SK-N-SH (cell line): ENCODE measurements around the gene ASCC2. TPM values are rescaled to one million over a fixed set of nuclear protein-coding genes. Genes with fewer than 3 reads are reported as not detected.
A peak's percentile ranks its signal among the peaks of the same experiment; 100 is the strongest.

Experiments
- CTCF ChIA-PET: fragments of 300-600, 350-600 bp; formaldehyde crosslinking; extraction: SDS; loops from one replicate; lab custom pipeline; 2021; lab: Yijun Ruan, JAX
- POLR2A ChIA-PET: fragments of 350-600 bp; sonication (Branson Sonifier 250); formaldehyde crosslinking; extraction: SDS; loops from one replicate; lab custom pipeline; 2020; ENCODE audit warnings: antibody characterized with exemption, inconsistent platforms; lab: Yijun Ruan, JAX
- DNase-seq: peaks from one replicate; pipeline ENCODE4 v3.0.0; 2012
- H2AFZ ChIP-seq: fragments of 200-600 bp; sonication (generic); 2 replicates; pipeline ENCODE4 v1.8.1; 2016; ENCODE audit warnings: antibody characterized with exemption, mild to moderate bottlenecking, low read depth
- H3F3A ChIP-seq: fragments of 200-600 bp; sonication (generic); replicated peaks from 2 replicates; pipeline ENCODE3; 2016; ENCODE audit warnings: antibody characterized with exemption, mild to moderate bottlenecking; ENCODE audit not compliant: insufficient read depth
- H3K27ac ChIP-seq, 2 experiments: fragments of 200-500 bp in 1 of 2; fragments of 200-600 bp in 1 of 2; sonication (Bioruptor generic) in 1 of 2; sonication (generic), shearing (Covaris generic) in 1 of 2; 2 replicates each; pipeline versions ENCODE4 v1.5.1 to v1.6.1; 2014 to 2016; ENCODE audit warnings: low read depth in 2 of 2, inconsistent platforms in 1 of 2, low read length in 1 of 2, mild to moderate bottlenecking in 1 of 2, mixed read lengths in 1 of 2
- H3K27me3 ChIP-seq: fragments of 200-600 bp; sonication (generic), shearing (Covaris generic); 2 replicates; pipeline ENCODE4 v1.6.1; 2016; ENCODE audit warnings: mixed run types; ENCODE audit not compliant: insufficient read depth
- H3K36me3 ChIP-seq, 2 experiments: fragments of 200-500 bp in 1 of 2; fragments of 200-600 bp in 1 of 2; sonication (Bioruptor generic) in 1 of 2; sonication (generic) in 1 of 2; replicated peaks in 1 of 2; 2 replicates each; pipeline versions ENCODE3 to v1.5.1; 2014 to 2016; ENCODE audit warnings: low read length in 1 of 2, mild to moderate bottlenecking in 1 of 2; ENCODE audit not compliant: insufficient read depth in 2 of 2, control insufficient read depth in 1 of 2
- H3K4me1 ChIP-seq, 2 experiments: fragments of 200-500 bp in 1 of 2; fragments of 200-600 bp in 1 of 2; sonication (Bioruptor generic) in 1 of 2; sonication (generic), shearing (Covaris generic) in 1 of 2; 2 replicates each; pipeline versions ENCODE4 v1.5.1 to v1.6.1; 2014 to 2016; ENCODE audit warnings: low read depth in 1 of 2, low read length in 1 of 2, mixed run types in 1 of 2; ENCODE audit not compliant: insufficient read depth in 2 of 2, control insufficient read depth in 1 of 2
- H3K4me2 ChIP-seq: fragments of 200-600 bp; sonication (generic), shearing (Covaris generic); 2 replicates; pipeline ENCODE4 v1.6.1; 2017; ENCODE audit warnings: mixed run types
- H3K4me3 ChIP-seq, 2 experiments: fragments of 200-500 bp in 1 of 2; fragments of 200-600 bp in 1 of 2; sonication (Bioruptor generic) in 1 of 2; sonication (generic), shearing (Covaris generic) in 1 of 2; 2 replicates each; pipeline versions ENCODE4 v1.5.1 to v1.8.1; 2014 to 2016; ENCODE audit warnings: low read depth in 2 of 2, inconsistent platforms in 1 of 2, low read length in 1 of 2, mild to moderate bottlenecking in 1 of 2, mixed read lengths in 1 of 2, moderate library complexity in 1 of 2
- H3K79me2 ChIP-seq: fragments of 200-600 bp; sonication (generic); 2 replicates; pipeline ENCODE4 v1.8.1; 2017; ENCODE audit warnings: mild to moderate bottlenecking; ENCODE audit not compliant: insufficient read depth
- H3K9ac ChIP-seq: fragments of 200-600 bp; sonication (generic); 2 replicates; pipeline ENCODE4 v1.6.1; 2017; ENCODE audit warnings: mixed run types
- H3K9me2 ChIP-seq: fragments of 200-600 bp; sonication (generic); 2 replicates; pipeline ENCODE4 v1.6.1; 2017; ENCODE audit warnings: mixed run types
- H3K9me3 ChIP-seq: fragments of 200-600 bp; sonication (generic); 2 replicates; pipeline ENCODE4 v1.6.1; 2017; ENCODE audit warnings: mixed run types, mild to moderate bottlenecking, moderate library complexity
- H4K20me1 ChIP-seq: fragments of 200-600 bp; sonication (generic); 2 replicates; pipeline ENCODE4 v1.6.1; 2017; ENCODE audit warnings: mild to moderate bottlenecking, mixed run types; ENCODE audit not compliant: insufficient read depth
- CHD2 ChIP-seq: fragments of 150-350 bp; IDR thresholded peaks from 2 replicates; pipeline ENCODE4 v1.6.1; 2018; ENCODE audit warnings: low read length; ENCODE audit not compliant: partially characterized antibody
- CTCF ChIP-seq: fragments of 200-600 bp; sonication (generic); IDR thresholded peaks from 2 replicates; pipeline ENCODE4 v1.6.1; 2017; ENCODE audit warnings: antibody characterized with exemption, mild to moderate bottlenecking, moderate library complexity
- ELF1 ChIP-seq: IDR thresholded peaks from 2 replicates; pipeline ENCODE4 v1.4.0; 2012
- EP300 ChIP-seq, 2 experiments: IDR thresholded peaks; 2 replicates each; pipeline versions ENCODE4 v1.4.0 to v1.6.1; 2012; ENCODE audit warnings: borderline replicate concordance in 1 of 2, low read depth in 1 of 2, low read length in 1 of 2
- EZH2phosphoT487 ChIP-seq: fragments of 200-600 bp; sonication (generic); IDR thresholded peaks from 2 replicates; pipeline ENCODE4 v1.6.1; 2017; ENCODE audit warnings: low read depth, mixed run types, mild to moderate bottlenecking, antibody characterized with exemption, moderate library complexity, borderline replicate concordance
- FOSL2 ChIP-seq: IDR thresholded peaks from 2 replicates; pipeline ENCODE4 v1.4.0; 2012; ENCODE audit warnings: low read depth, mild to moderate bottlenecking, moderate library complexity, borderline replicate concordance
- FOXJ3 ChIP-seq: sonication (generic); formaldehyde crosslinking; IDR thresholded peaks from 2 replicates; pipeline ENCODE4 v1.5.1; 2020; ENCODE audit warnings: mild to moderate bottlenecking, missing genetic modification reagents
- FOXM1 ChIP-seq: IDR thresholded peaks from 2 replicates; pipeline ENCODE4 v1.4.0; 2012; ENCODE audit warnings: low read depth, mild to moderate bottlenecking
- GABPA ChIP-seq: IDR thresholded peaks from 2 replicates; pipeline ENCODE4 v1.4.0; 2012; ENCODE audit warnings: low read depth, mild to moderate bottlenecking
- GATA2 ChIP-seq: sonication (generic); formaldehyde crosslinking; IDR thresholded peaks from 2 replicates; pipeline ENCODE4 v1.5.0; 2020; ENCODE audit warnings: mild to moderate bottlenecking, missing genetic modification reagents
- IRF3 ChIP-seq: fragments of 150-350 bp; IDR thresholded peaks from 2 replicates; pipeline ENCODE4 v1.6.1; 2016; ENCODE audit warnings: mild to moderate bottlenecking, low read depth, low read length
- JUND ChIP-seq: IDR thresholded peaks from 2 replicates; pipeline ENCODE4 v1.4.0; 2012
- MAX ChIP-seq: IDR thresholded peaks from 2 replicates; pipeline ENCODE4 v1.4.0; 2012; ENCODE audit warnings: low read depth
- MEF2A ChIP-seq: IDR thresholded peaks from 2 replicates; pipeline ENCODE4 v1.4.0; 2012; ENCODE audit warnings: low read depth, borderline replicate concordance
- MXI1 ChIP-seq: IDR thresholded peaks from 2 replicates; pipeline ENCODE4 v1.6.1; 2012; ENCODE audit warnings: mild to moderate bottlenecking, low read depth, low read length, improper control_type of control experiment
- NFIC ChIP-seq: IDR thresholded peaks from 2 replicates; pipeline ENCODE4 v1.4.0; 2012; ENCODE audit warnings: borderline replicate concordance
- NRF1 ChIP-seq: IDR thresholded peaks from 2 replicates; pipeline ENCODE4 v1.6.1; 2012; ENCODE audit warnings: low read depth, mild to moderate bottlenecking, low read length
- RCOR1 ChIP-seq: fragments of 150-350 bp; IDR thresholded peaks from 2 replicates; pipeline ENCODE4 v1.6.1; 2017; ENCODE audit warnings: antibody characterized with exemption, low read length
- RFX5 ChIP-seq: IDR thresholded peaks from 2 replicates; pipeline ENCODE4 v1.6.1; 2012; ENCODE audit warnings: mild to moderate bottlenecking, improper control_type of control experiment, low read length
- RXRA ChIP-seq: IDR thresholded peaks from 2 replicates; pipeline ENCODE4 v1.4.0; 2012; ENCODE audit warnings: low read depth, mild to moderate bottlenecking, borderline replicate concordance
- SIN3A ChIP-seq: IDR thresholded peaks from 2 replicates; pipeline ENCODE4 v1.6.1; 2012; ENCODE audit warnings: low read depth, mild to moderate bottlenecking, low read length, moderate library complexity, borderline replicate concordance
- SMC3 ChIP-seq: IDR thresholded peaks from 2 replicates; pipeline ENCODE4 v1.6.1; 2012; ENCODE audit warnings: low read depth, low read length, improper control_type of control experiment
- TCF12 ChIP-seq: IDR thresholded peaks from 2 replicates; pipeline ENCODE4 v1.4.0; 2012
- YY1 ChIP-seq: IDR thresholded peaks from 2 replicates; pipeline ENCODE4 v1.4.0; 2012; ENCODE audit warnings: low read depth, mild to moderate bottlenecking
- ZBTB33 ChIP-seq: IDR thresholded peaks from 2 replicates; pipeline ENCODE4 v1.4.0; 2012; ENCODE audit warnings: low read depth, borderline replicate concordance
- WGBS: methylation state at CpG from one replicate; pipeline ENCODE4 v1.1.6; 2017; ENCODE audit warnings: low lambda C conversion rate; 5-methylcytosine and 5-hydroxymethylcytosine counted together
- polyA plus RNA-seq, 3 experiments: library from polyadenylated mRNA; depleted of rRNA; stranded (reverse); fragments of >200 nt; gene quantifications; 2 replicates each; pipeline ENCODE4 v1.2.3, GENCODE V29; 2012
- TF ChIP-seq, protein P1 (sequence below): fragments of 150-350 bp; IDR thresholded peaks from 2 replicates; pipeline ENCODE4 v1.6.1; 2017; ENCODE audit warnings: antibody characterized with exemption, low read length, low read depth, borderline replicate concordance

The ASCC2 gene
- polyA plus RNA-seq, 1 of the 3 experiments (the other 2 are of a cell fraction): 82.0 TPM

- no peak for TF ChIP-seq RXRA
Observed at GRCh38 chr22:29824677-29825076, 13.4 kb downstream of the ASCC2 start (continued).

DNA sequence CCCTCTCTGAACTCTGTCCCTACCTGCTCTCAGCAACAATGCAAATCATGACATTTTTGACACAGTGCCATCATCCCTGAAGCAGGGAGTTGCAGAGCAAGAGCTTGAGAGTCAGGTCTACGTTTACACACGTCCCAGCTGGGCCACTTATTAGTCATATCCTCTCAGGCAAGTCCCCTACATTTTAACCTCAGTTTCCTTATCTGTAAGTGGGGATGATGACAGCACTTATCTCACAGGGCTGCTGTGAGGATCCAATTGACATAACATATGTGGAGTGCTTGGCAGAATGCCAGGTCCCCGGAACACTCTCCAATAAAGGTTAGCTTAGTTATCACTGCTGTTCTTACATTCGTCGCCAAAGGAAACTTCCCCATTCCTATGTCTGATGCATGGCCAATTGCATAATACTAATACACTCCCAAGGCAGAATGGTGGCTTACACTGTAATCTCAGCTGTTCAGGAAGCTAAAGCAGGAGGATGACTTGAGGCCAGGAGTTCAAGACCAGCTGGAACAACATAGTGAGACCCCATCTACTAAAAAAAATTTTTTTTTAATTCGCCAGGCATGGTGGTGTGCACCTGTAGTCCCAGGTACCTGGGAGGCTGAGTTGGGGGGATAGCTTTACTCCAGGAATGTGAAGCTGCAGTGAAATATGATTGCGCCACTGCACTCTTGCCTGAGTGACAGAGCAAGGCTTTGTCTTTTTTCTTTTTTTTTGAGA, 16.6 kb downstream of the ASCC2 start:
- DNase-seq: peak; percentile 68
- no peak overlapping the region for H3K4me2 ChIP-seq
- H3K9me2 ChIP-seq: no peaks in the 10 kb centered on the region
- H3K27ac ChIP-seq: peak overlapping the region; percentile 8 to 9; a peak in 2 of 4 replicates
- H3K36me3 ChIP-seq: peaks cover 28 to 49% of the 10 kb centered on the region in 2 experiments
- no peaks in the 10 kb centered on the region for H4K20me1 ChIP-seq
- no peaks in the 10 kb centered on the region for H3K9me3 ChIP-seq
- no peak overlapping the region for H3K9ac ChIP-seq
- POLR2A ChIA-PET: interaction anchor here (0.8 kb wide), 1 partner anchor 11 kb away, joined by 4 read pairs; no protein-coding TSS in a partner anchor
- H3F3A ChIP-seq: peaks cover 7% of the 10 kb centered on the region
- CTCF ChIA-PET: interaction anchor here (1.0 to 2.2 kb wide), 7 partner anchors 10 to 267 kb away, joined by 3 to 9 read pairs (median 5); no protein-coding TSS in a partner anchor
- no peaks in the 10 kb centered on the region for H3K27me3 ChIP-seq
- H3K4me1 ChIP-seq: peaks cover 6 to 11% of the 10 kb centered on the region in 2 experiments; a peak in 2 of 4 replicates
- H3K4me3 ChIP-seq: no peak overlapping the region
- H3K79me2 ChIP-seq: no peaks in the 10 kb centered on the region
- H2AFZ ChIP-seq: no peak overlapping the region
- WGBS: 28% methylated on average over 6 of the region's 7 CpGs
- TF ChIP-seq FOXJ3 (CRISPR knock-in tag) (no peak), EZH2phosphoT487 (no peak), NFIC (peak; percentile 90), YY1 (no peak), MAX (0 out of 2 replicates have a peak, but pooled peaks have one; percentile 20), CTCF (no peak), RFX5 (no peak), MEF2A (no peak), ZBTB33 (no peak), IRF3 (no peak), SIN3A (peak; percentile 34; the same call in 1 of the 2 replicates), ELF1 (peak; percentile 68; the same call in 1 of the 2 replicates), GABPA (no peak), JUND (peak; percentile 27; the same call in 1 of the 2 replicates), SMC3 (0 out of 2 replicates have a peak, but pooled peaks have one; percentile 3), FOXM1 (no peak), NRF1 (no peak), EP300 (IDR thresholded peaks at IDR 0.05; ENCODE audit: borderline replicate concordance in 1 of 2, low read depth in 1 of 2, low read length in 1 of 2) (no peak), CHD2 (peak; percentile 41), GATA2 (CRISPR knock-in tag) (no peak), MXI1 (peak; percentile 30; the same call in 1 of the 2 replicates), RXRA (no peak), TCF12 (peak; percentile 68), RCOR1 (no peak), FOSL2 (peak; percentile 47; the same call in 1 of the 2 replicates)
- TF ChIP-seq, protein P1, sequence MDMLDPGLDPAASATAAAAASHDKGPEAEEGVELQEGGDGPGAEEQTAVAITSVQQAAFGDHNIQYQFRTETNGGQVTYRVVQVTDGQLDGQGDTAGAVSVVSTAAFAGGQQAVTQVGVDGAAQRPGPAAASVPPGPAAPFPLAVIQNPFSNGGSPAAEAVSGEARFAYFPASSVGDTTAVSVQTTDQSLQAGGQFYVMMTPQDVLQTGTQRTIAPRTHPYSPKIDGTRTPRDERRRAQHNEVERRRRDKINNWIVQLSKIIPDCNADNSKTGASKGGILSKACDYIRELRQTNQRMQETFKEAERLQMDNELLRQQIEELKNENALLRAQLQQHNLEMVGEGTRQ: no peak
